Naive thymus-derived CD4-positive, alpha-beta T cell (primary cell): ENCODE data around the gene HOXA5. TPM values are rescaled to one million over a fixed set of nuclear protein-coding genes. Genes with fewer than 3 reads are reported as not detected.
A peak's percentile ranks its signal among the peaks of the same experiment; 100 is the strongest.

Source experiments
- ATAC-seq: fragments of 150-1000 bp; cut with Tn5 transposase; 2 replicates; pipeline ENCODE4 v1.10.0; 2021; ENCODE audit warnings: mild to moderate bottlenecking, moderate library complexity
- CTCF ChIA-PET: fragments of 350-600 bp; sonication (Branson Sonifier 250); formaldehyde crosslinking; loops from one replicate; lab custom pipeline; 2021; ENCODE audit warnings: antibody characterized with exemption; lab: Charles Lee
- POLR2A ChIA-PET: fragments of 350-600 bp; sonication (Branson Sonifier 250); formaldehyde crosslinking; loops from one replicate; lab custom pipeline; 2021; ENCODE audit warnings: antibody characterized with exemption, inconsistent platforms; lab: Charles Lee
- DNase-seq, 9 donors: peaks; one replicate each; pipeline versions ENCODE4 v3.0.0 to v3.0.0-alpha.2; 2020 to 2022; ENCODE audit warnings: mixed read lengths in 1 of 9
- H3K27ac ChIP-seq: one replicate; pipeline ENCODE4 v1.7.0; 2013; ENCODE audit warnings: mild to moderate bottlenecking, low read depth, low read length, moderate library complexity
- H3K27me3 ChIP-seq, 2 donors: one replicate each; pipeline ENCODE4 v1.7.0; 2013; ENCODE audit warnings: low read length in 2 of 2, mild to moderate bottlenecking in 2 of 2, moderate library complexity in 2 of 2; ENCODE audit not compliant: control insufficient read depth in 2 of 2, insufficient read depth in 2 of 2
- H3K36me3 ChIP-seq, 3 experiments: 1 replicate in 2 of 3; 2 replicates in 1 of 3; pipeline ENCODE4 v1.7.0; 2013; ENCODE audit warnings: low read length in 3 of 3, mild to moderate bottlenecking in 3 of 3, moderate library complexity in 1 of 3; ENCODE audit not compliant: insufficient read depth in 3 of 3, control insufficient read depth in 2 of 3
- H3K4me1 ChIP-seq, 2 donors: one replicate each; pipeline ENCODE4 v1.7.0; 2013; ENCODE audit warnings: low read length in 2 of 2, mild to moderate bottlenecking in 2 of 2, moderate library complexity in 1 of 2; ENCODE audit not compliant: control insufficient read depth in 2 of 2, insufficient read depth in 2 of 2
- H3K4me3 ChIP-seq: 2 replicates; pipeline ENCODE4 v1.7.0; 2013; ENCODE audit warnings: mild to moderate bottlenecking, low read length
- H3K9me3 ChIP-seq, 3 experiments: 1 replicate in 2 of 3; 2 replicates in 1 of 3; pipeline ENCODE4 v1.7.0; 2013; ENCODE audit warnings: low read length in 3 of 3; ENCODE audit not compliant: control insufficient read depth in 2 of 3
- H3K27ac Mint-ChIP-seq, 9 donors: one replicate each; pipeline ENCODE4 v1.8.0; 2020 to 2022; ENCODE audit warnings: mixed read lengths in 9 of 9, mild to moderate bottlenecking in 8 of 9, moderate library complexity in 5 of 9, inconsistent platforms in 2 of 9
- H3K27me3 Mint-ChIP-seq, 5 donors: one replicate each; pipeline ENCODE4 v1.8.0; 2021 to 2022; ENCODE audit warnings: mixed read lengths in 5 of 5, mild to moderate bottlenecking in 1 of 5
- H3K36me3 Mint-ChIP-seq, 5 donors: one replicate each; pipeline ENCODE4 v1.8.0; 2020 to 2022; ENCODE audit warnings: mixed read lengths in 5 of 5, mild to moderate bottlenecking in 3 of 5, inconsistent platforms in 1 of 5
- H3K4me1 Mint-ChIP-seq, 7 donors: one replicate each; pipeline ENCODE4 v1.8.0; 2020 to 2022; ENCODE audit warnings: mixed read lengths in 7 of 7, mild to moderate bottlenecking in 3 of 7, inconsistent platforms in 1 of 7
- H3K4me3 Mint-ChIP-seq, 10 donors: one replicate each; pipeline ENCODE4 v1.8.0; 2020 to 2022; ENCODE audit warnings: mild to moderate bottlenecking in 10 of 10, mixed read lengths in 10 of 10, moderate library complexity in 6 of 10, inconsistent platforms in 2 of 10
- H3K9me3 Mint-ChIP-seq, 11 donors: one replicate each; pipeline ENCODE4 v1.8.0; 2020 to 2022; ENCODE audit warnings: mixed read lengths in 11 of 11, mild to moderate bottlenecking in 4 of 11, inconsistent platforms in 1 of 11, moderate library complexity in 1 of 11
- intact Hi-C, 2 donors: fragments of 100-400 bp; cut with micrococcal nuclease; formaldehyde crosslinking; loops; one replicate each; pipeline ENCODE4 v1.15.1; 2023
- polyA plus RNA-seq, 2 donors: library from polyadenylated mRNA; unstranded; fragments of 300-500 nt; fragmentation: Illumina TruSeq; gene quantifications; one replicate each; pipeline ENCODE4 v1.2.3, GENCODE V29; 2021
- total RNA-seq, 6 experiments: library from RNA in 5 of 6; stranded (reverse) in 5 of 6; gene quantifications; 1 replicate in 5 of 6; 2 replicates in 1 of 6; pipeline ENCODE4 v1.2.3 and lab custom pipeline; 2021 to 2026

HOXA5 gene
- total and polyA plus RNA-seq, 7 experiments from 2014 or later = 0.88 to 2.2 TPM; not detected in 5

GRCh38 chr7:27161721-27162560 is 18.5 kb upstream of the HOXA5 start:
- ATAC-seq (no peak), DNase-seq (no peak)
- POLR2A ChIA-PET = interaction anchor here (1.1 kb wide), 1 partner anchor 479 kb away, joined by 6 read pairs; no protein-coding TSS in a partner anchor
- H3K36me3 ChIP-seq = no peaks in the 10 kb centered on the region
- Mint-ChIP-seq H3K4me3 (peak overlapping the region in 2 of 10 donors; percentile 48 to 58), H3K4me1 (peaks cover 13 to 53% (median 33%) of the 10 kb centered on the region in 7 donors), H3K27ac (no peak overlapping the region), H3K9me3 (peaks cover 0 to 15% (median 0%) of the 10 kb centered on the region in 11 donors), H3K27me3 (peaks cover 69 to 90% (median 72%) of the 10 kb centered on the region in 5 donors), H3K36me3 (peaks cover 0 to 5% (median 0%) of the 10 kb centered on the region in 5 donors)
- no peak overlapping the region for H3K27ac ChIP-seq
- H3K4me3 ChIP-seq = no peak overlapping the region
- CTCF ChIA-PET = interaction anchor here (0.9 to 3.4 kb wide), 9 partner anchors 12 to 1269 kb away, joined by 3 to 42 read pairs (median 5); no protein-coding TSS in a partner anchor
- intact Hi-C loops = loop anchor here (1.0 to 5.0 kb wide), 16 partner anchors 11 to 1301 kb away; partner anchors contain the start of genes EVX1 (in 1 of the 2) and SNX10 (in 1 of the 2)
- peaks cover 18 to 43% of the 10 kb centered on the region in 2 donors for H3K4me1 ChIP-seq
- H3K9me3 ChIP-seq = no peaks in the 10 kb centered on the region
- H3K27me3 ChIP-seq = peaks cover 26 to 66% of the 10 kb centered on the region in 2 donors

- DNase-seq (no peak), ATAC-seq (peak; percentile 46)
- peaks cover 0 to 5% (median 0%) of the 10 kb centered on the region in 5 donors for H3K36me3 Mint-ChIP-seq
- peaks cover 21 to 38% of the 10 kb centered on the region in 2 donors for H3K4me1 ChIP-seq
- ChIA-PET CTCF (interaction anchor here (0.5 to 3.4 kb wide), 17 partner anchors 12 to 1268 kb away, joined by 3 to 42 read pairs (median 4); no protein-coding TSS in a partner anchor), POLR2A (interaction anchor here (1.0 to 1.1 kb wide), 5 partner anchors 17 to 1267 kb away, joined by 3 to 6 read pairs (median 3); no protein-coding TSS in a partner anchor)
- H3K9me3 ChIP-seq = no peaks in the 10 kb centered on the region
- intact Hi-C loops = loop anchor here (1.0 to 5.0 kb wide), 16 partner anchors 11 to 1300 kb away; partner anchors contain the start of genes EVX1 (in 1 of the 2) and SNX10 (in 1 of the 2)
- peak overlapping the region; percentile 71 to 84 (median 78) for H3K4me3 Mint-ChIP-seq
- H3K27me3 Mint-ChIP-seq = peaks cover 65 to 88% (median 75%) of the 10 kb centered on the region in 5 donors
- H3K27me3 ChIP-seq = peaks cover 23 to 61% of the 10 kb centered on the region in 2 donors
- H3K27ac Mint-ChIP-seq = no peak overlapping the region
- H3K27ac ChIP-seq = no peak overlapping the region
- H3K36me3 ChIP-seq = no peaks in the 10 kb centered on the region
- H3K9me3 Mint-ChIP-seq = peaks cover 0 to 16% (median 0%) of the 10 kb centered on the region in 11 donors
- H3K4me1 Mint-ChIP-seq = peaks cover 13 to 51% (median 35%) of the 10 kb centered on the region in 7 donors
- peak overlapping the region; percentile 81 for H3K4me3 ChIP-seq
Measured at GRCh38 chr7:27161214-27161720, 17.8 kb upstream of the HOXA5 start.

GRCh38 chr7:27160546-27161213 is 17.2 kb upstream of the HOXA5 start:
- intact Hi-C loops = loop anchor here (1.0 to 5.0 kb wide), 16 partner anchors 10 to 1300 kb away; partner anchors contain the start of genes EVX1 (in 1 of the 2) and SNX10 (in 1 of the 2)
- H3K4me3 ChIP-seq = peak overlapping the region; percentile 81
- H3K4me3 Mint-ChIP-seq = peak overlapping the region; percentile 71 to 88 (median 80)
- H3K27ac ChIP-seq = no peak overlapping the region
- peaks cover 0 to 13% (median 0%) of the 10 kb centered on the region in 11 donors for H3K9me3 Mint-ChIP-seq
- peaks cover 24 to 38% of the 10 kb centered on the region in 2 donors for H3K4me1 ChIP-seq
- no peaks in the 10 kb centered on the region for H3K9me3 ChIP-seq
- H3K36me3 Mint-ChIP-seq = peaks cover 0 to 3% (median 0%) of the 10 kb centered on the region in 5 donors
- ChIA-PET POLR2A (interaction anchor here (0.6 to 1.1 kb wide), 6 partner anchors 18 to 1267 kb away, joined by 3 to 6 read pairs (median 3); no protein-coding TSS in a partner anchor), CTCF (interaction anchor here (0.5 to 3.4 kb wide), 17 partner anchors 11 to 1268 kb away, joined by 3 to 42 read pairs (median 4); no protein-coding TSS in a partner anchor)
- no peaks in the 10 kb centered on the region for H3K36me3 ChIP-seq
- ATAC-seq = peak; percentile 91
- H3K27me3 Mint-ChIP-seq = peaks cover 62 to 89% (median 77%) of the 10 kb centered on the region in 5 donors
- peak overlapping the region in 1 of 9 donors; percentile 33 for H3K27ac Mint-ChIP-seq
- peaks cover 15 to 52% (median 34%) of the 10 kb centered on the region in 7 donors for H3K4me1 Mint-ChIP-seq
- peaks cover 27 to 61% of the 10 kb centered on the region in 2 donors for H3K27me3 ChIP-seq
- peak; percentile 69 to 89 (median 84) for DNase-seq

- ChIA-PET POLR2A (interaction anchor here (0.6 to 1.0 kb wide), 2 partner anchors 26 to 478 kb away, joined by 3 read pairs; no protein-coding TSS in a partner anchor), CTCF (interaction anchor here (0.8 to 3.4 kb wide), 5 partner anchors 10 to 790 kb away, joined by 3 to 42 read pairs (median 6); no protein-coding TSS in a partner anchor)
- DNase-seq (peak in 1 of 9 donors; percentile 51), ATAC-seq (peak; percentile 14)
- Mint-ChIP-seq H3K4me3 (peak overlapping the region; percentile 25 to 88 (median 72)), H3K9me3 (peaks cover 0 to 11% (median 0%) of the 10 kb centered on the region in 11 donors), H3K36me3 (no peaks in the 10 kb centered on the region), H3K4me1 (peaks cover 17 to 54% (median 35%) of the 10 kb centered on the region in 7 donors), H3K27me3 (peaks cover 64 to 89% (median 79%) of the 10 kb centered on the region in 5 donors), H3K27ac (peak overlapping the region in 3 of 9 donors; percentile 9 to 33 (median 11))
- peaks cover 25 to 39% of the 10 kb centered on the region in 2 donors for H3K4me1 ChIP-seq
- no peak overlapping the region for H3K27ac ChIP-seq
- H3K36me3 ChIP-seq = no peaks in the 10 kb centered on the region
- intact Hi-C loops = loop anchor here (2.0 to 5.0 kb wide), 8 partner anchors 37 to 1299 kb away; partner anchors contain the start of genes EVX1 (in 1 of the 2) and SNX10 (in 1 of the 2)
- H3K9me3 ChIP-seq = no peaks in the 10 kb centered on the region
- H3K27me3 ChIP-seq = peaks cover 28 to 61% of the 10 kb centered on the region in 2 donors
- H3K4me3 ChIP-seq = peak overlapping the region; percentile 81
Measured at GRCh38 chr7:27160145-27160545, 16.7 kb upstream of the HOXA5 start.

GRCh38 chr7:27159266-27160144 is 16.0 kb upstream of the HOXA5 start:
- Histone ChIP-seq H3K36me3 (no peaks in the 10 kb centered on the region), H3K9me3 (no peaks in the 10 kb centered on the region), H3K4me3 (peak overlapping the region; percentile 81), H3K27ac (no peak overlapping the region), H3K27me3 (peaks cover 34 to 61% of the 10 kb centered on the region in 2 donors), H3K4me1 (peaks cover 25 to 40% of the 10 kb centered on the region in 2 donors)
- DNase-seq (no peak), ATAC-seq (no peak)
- Mint-ChIP-seq H3K27ac (peak overlapping the region in 2 of 9 donors; percentile 9 to 11), H3K4me3 (peak overlapping the region; percentile 33 to 88 (median 74)), H3K4me1 (peaks cover 21 to 56% (median 41%) of the 10 kb centered on the region in 7 donors), H3K36me3 (peaks cover 0 to 3% (median 0%) of the 10 kb centered on the region in 5 donors), H3K27me3 (peaks cover 67 to 92% (median 82%) of the 10 kb centered on the region in 5 donors), H3K9me3 (peaks cover 0 to 11% (median 0%) of the 10 kb centered on the region in 11 donors)
- POLR2A ChIA-PET = no interaction called here
- intact Hi-C loops = loop anchor here (1.0 to 5.0 kb wide), 13 partner anchors 9 to 1305 kb away; partner anchors contain the start of genes CBX3 (in 1 of the 2), EVX1 (in 1 of the 2), HNRNPA2B1 (in 1 of the 2) and HOXA1 (in 1 of the 2)
- CTCF ChIA-PET = interaction anchor here (0.8 to 1.8 kb wide), 3 partner anchors 10 to 790 kb away, joined by 3 to 6 read pairs (median 6); no protein-coding TSS in a partner anchor
